HG03097 (cell line): Measurements from ENCODE around the gene C12orf50.
A peak's percentile ranks its signal among the peaks of the same experiment; 100 is the strongest.
"Not testable (repeated sequence)": the region's sequence is repeated elsewhere in the genome, so short reads cannot be mapped to it uniquely, and the experiment has no call there.

Experiments used
- ATAC-seq: cut with Tn5 transposase; IDR thresholded peaks from one replicate; pipeline ENCODE4 v1.9.1; 2021; ENCODE audit not compliant: unreplicated experiment, low FRiP score

C12orf50 gene

DNA sequence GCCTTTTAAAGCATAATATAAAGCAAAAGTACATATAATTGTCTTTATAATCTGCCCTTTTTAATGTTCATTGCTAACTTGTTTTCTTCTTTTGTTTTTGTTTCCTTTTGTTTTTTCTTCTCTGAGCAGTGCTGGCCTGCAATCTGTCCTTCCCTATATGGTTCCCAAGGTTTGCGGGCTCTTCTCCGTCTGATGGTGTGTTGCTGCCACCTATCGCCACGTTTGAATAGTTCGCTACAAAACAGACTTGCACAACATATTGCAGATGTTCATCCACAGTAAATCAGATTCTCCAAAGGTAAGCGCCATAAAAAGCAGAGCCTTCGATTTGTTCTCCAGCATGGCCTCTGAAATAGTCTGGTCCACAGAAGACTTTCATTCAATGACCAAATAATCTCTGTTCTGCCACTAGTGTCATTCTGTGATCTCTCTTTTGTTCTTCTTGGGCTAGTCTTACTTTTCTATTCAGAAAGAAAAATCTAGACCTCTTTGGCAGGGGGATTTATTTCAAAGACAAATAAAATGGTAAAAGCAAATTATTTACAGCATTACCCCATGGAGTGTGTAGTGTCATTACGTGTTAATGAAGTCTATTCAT, 33.5 kb downstream of the C12orf50 start:
- ATAC-seq, result peak; percentile 86

DNA sequence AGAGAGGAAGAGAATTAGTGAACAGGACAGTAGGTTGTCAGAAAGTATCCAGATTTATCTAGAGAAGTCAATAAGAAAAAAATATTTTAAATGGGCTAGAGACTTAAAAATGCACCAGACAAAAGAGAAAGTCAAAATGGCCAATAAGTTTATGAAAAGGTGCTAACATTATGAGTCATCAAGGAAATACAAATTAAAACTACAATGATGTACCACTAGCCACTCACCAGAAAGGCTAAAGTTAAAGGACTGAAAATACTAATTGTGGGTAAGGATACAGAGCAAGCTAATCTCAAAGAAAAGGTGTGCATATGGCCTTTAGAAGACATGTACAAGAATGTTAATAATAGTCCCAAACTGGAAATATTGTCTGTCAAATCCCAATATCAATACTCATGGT, 37.7 kb downstream of the C12orf50 start:
- no peak for ATAC-seq

DNA sequence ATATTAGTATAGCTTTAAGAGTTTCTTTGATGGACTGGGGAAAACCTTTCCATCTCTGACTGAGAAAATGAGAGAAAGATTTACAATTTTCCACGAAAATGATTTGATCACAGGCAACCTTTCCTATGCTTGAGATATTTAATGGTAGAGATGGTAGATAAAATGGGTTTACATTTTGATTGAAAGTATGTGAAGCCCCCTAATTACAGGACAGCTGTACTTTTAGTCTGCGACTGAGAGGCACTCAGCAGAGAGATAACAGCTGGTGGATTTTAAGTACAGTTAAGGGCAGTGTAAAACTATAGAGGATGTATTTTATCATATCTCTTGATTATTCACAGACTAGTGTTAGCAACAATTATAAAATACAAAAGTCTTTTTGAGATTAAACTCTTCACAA, 40.7 kb downstream of the C12orf50 start:
- no peak for ATAC-seq

DNA sequence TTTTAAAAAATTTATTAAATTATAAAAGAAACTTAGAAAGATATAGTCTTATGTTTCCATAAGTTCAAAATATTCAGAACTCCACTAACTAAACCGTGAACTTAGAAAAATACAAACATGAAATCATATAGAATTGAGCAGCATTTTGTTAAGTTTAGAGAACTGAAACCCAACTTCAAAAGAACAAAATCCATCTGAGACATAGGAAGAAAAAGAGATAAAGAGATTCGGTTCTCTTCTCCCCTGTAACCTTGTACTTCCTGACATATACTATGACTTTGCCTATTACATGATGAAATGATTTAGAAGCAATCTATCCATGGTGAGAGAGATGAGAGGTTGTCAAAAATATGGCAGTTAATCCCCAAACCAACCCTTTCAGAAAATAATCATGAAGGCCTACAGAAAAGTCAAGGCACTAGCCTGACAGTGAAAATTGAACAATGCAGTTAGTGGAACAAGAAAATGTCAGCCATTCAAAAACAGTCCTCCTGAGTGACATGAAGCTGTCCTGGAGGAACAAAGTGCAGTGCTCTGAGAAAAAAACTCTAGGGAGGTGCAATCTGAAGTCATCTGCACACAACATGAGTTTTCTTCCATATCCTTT, 44.0 kb downstream of the C12orf50 start:
- ATAC-seq, result no peak

DNA sequence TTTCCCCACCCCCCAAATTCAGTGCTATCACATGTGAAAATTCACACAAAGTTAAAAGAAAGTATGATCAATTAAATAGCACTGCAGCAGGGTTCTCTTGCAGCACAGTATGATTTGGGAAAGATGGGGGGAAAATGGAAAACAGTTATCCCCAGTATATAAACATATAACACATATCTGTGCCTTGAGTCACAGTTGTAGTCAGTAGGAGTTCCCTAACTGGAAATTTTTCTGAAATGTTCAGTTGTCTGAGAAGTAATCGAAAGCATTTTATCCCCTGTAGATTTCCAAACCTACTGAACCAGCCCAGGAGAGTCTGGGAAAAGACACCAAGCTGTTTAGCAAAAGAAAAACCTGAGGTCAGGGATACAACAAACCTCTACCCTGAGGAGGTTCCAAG, 47.0 kb downstream of the C12orf50 start:
- no peak for ATAC-seq

DNA sequence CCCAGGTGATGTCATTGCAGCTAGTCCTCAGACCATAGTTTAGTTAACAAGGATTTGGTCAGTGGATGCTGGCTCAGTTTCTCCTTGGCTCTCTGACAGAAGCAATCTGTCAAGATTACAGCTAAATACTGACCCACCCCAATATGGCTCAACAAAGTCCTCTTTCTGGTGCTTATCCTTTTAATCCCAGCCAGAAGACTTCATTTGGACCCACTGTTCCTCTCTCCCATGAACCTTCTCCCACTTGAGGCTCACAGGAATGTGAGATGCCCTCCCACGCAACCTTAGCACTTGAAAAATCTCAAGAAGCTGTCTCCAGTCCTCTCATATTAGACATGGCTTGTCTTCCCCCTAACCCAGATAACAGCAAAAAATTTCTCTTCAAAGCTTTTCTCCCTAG, 47.7 kb downstream of the C12orf50 start:
- ATAC-seq, result no peak

DNA sequence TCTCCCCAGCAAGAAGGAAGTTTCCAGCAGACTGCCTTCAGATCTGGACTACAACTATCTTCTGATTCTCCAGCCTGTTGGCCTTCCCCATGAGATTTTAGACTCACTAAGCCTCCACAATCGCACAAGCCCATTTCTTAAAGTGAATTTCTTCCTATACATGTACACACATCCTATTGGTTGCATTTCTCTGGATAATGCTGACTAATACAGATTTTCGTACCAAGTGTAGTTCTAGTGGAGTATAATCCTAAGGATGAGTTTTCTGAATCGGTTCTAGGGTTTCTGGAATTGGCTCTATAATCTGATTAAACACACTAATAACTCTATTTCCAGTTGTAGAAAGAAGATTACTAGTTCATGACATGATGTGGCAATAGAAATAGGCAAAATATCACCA, 53.3 kb downstream of the C12orf50 start:
- ATAC-seq, result no peak

DNA sequence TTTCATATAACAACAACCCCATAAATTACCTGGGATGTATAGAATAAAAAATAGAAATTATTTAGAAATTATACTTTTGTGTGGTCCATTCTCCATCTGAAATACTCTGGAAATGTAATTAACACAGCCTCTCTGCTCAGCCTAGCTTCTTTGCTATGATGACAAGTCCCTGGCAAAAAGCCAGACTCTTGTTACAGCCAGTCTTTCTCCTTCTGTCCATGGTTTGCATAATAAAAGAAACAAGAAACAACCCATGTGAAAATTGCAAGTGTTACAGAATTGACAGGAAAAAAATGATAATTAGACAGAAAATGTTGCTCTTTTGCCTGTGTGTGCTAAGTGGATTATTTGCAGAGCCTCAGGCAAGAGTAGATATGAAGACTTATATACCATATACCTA, 61.3 kb downstream of the C12orf50 start:
- no peak for ATAC-seq

DNA sequence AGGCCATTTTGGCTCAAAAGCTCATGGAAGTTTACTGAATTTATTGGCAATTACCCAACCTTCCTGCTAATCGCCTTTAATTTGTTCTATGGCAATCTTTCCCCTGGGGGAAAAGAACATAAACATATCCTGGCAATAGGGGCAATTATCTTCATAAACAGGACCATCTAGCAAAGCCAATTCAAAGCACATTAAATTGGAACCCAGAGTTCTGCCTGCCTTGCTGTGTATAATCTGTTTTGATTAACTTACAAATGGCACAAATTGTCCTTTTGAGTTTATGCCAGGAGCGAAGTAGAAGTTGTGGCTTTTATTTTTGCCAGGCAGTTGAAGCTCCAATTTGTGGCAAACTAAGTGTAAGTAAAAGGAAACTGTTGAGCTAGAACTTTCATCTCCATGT, 68.6 kb downstream of the C12orf50 start:
- ATAC-seq, result no peak

DNA sequence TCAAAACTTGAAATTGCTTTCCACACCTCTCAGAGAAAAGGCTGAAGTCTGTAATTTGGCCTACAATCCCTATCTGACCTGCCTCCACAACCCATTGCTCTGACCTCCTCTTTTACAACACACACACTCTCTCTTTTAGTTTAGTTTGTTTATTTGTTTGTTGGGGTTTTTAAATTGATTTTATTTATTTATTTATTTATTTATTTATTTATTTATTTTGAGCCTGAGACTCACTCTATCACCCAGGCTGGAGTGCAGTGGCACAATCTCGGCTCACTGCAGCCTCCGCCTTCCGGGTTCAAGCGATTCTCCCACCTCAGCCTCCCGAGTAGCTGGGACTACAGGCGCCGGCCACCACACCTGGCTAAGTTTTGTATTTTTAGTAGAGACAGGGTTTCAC, 75.2 kb downstream of the C12orf50 start:
- not testable (repeated sequence) for ATAC-seq

DNA sequence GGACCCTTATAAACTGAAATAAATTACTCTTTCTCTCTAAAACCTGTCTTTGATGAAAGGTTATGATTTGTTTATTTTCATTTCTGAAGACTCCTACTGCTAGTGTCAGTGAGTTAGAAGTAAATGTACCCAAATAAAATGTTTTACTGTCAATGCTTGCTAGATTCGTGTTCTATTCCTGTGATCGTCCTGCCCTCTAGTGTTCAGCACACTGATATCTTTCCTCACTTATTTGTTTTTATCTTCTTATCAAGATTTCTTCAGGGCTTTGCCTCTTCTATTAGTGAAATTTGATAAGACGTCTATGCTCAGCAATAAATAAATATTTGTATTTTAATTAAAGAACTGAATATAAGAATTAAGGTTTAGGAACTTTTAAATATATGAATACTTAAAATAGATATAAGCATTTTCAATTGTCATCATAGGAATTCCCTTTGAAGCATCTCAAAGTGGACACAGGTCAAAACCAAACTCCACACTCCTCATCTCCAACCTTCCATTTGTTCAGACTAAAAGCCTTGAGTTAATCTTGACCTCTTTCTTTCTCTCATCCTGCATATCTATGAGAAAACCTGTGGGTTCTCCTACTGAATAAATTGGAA, 75.8 kb downstream of the C12orf50 start:
- ATAC-seq, result no peak

DNA sequence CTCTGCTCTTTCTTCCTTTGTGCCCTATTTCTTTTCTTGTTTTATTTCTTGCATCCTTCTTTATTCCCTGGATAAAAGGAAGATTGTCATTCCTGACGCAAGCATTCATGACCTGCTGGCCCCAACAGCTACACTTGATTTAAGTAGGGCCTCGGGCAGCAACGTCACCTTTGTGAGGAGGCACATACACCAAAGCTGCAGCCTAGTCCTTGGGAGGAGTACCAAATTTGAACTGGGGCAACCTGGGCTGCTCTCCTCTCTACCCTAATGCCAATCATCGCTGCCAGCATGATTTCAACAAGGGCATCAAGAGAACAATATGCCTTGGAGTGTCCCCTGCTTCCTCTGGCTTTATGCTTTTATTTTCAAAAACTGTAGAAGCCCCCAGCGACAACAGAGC, 76.4 kb downstream of the C12orf50 start:
- no peak for ATAC-seq

DNA sequence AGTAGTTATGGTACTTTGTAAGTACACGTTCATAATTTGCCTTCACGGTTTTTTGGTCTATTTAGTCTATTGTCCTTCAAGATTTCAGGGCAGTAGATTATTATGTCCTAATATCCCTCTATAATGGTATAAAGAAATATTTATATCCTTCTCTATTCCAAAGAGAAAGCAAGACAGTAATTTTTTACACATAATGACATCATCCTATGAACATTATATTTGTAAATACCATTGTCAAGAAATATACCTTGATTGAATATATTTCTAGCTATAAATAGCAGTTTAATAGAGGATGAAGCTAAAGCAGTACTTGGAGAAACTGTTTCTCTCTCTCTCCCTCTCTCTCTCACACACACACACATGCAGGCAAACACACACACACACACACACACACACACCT, 77.0 kb downstream of the C12orf50 start:
- no peak for ATAC-seq

DNA sequence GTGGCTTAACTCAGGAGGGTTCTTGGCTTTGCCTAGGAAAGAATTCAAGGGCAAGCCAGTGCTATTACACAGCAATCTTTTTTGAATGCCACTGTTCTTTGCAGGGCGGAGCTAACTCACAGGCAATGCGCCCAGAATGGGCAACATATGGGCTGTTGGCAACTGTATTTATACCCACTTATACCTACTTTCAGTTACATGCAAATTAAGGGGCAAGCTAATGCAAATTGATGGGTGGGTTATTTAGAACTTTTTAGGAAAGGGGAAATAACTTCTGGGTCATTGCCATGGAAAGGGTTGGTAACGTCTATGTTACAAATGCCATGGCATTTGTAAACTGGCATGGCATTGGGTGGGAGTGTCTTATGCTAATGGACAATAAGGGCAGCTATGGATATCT, 85.4 kb downstream of the C12orf50 start:
- no peak for ATAC-seq

DNA sequence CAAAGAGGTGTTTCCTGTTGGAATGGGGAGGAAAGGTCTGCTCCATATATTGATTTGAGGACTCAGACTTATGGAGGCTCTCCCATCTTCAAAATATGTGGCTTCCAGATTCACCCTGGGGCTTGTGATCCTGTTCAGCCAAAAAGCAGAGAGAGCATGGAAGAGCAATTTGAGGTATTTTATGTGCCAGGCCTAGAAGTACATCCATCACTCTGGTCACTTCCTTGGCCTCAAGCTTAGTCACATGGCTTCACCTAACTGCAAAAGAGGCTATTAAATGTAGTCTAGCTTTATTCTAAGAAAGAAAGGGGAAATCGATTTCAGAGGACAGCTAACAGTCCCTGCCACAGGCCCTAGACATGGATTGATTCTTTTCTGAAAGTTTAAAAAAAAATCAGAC, 86.2 kb downstream of the C12orf50 start:
- no peak for ATAC-seq

DNA sequence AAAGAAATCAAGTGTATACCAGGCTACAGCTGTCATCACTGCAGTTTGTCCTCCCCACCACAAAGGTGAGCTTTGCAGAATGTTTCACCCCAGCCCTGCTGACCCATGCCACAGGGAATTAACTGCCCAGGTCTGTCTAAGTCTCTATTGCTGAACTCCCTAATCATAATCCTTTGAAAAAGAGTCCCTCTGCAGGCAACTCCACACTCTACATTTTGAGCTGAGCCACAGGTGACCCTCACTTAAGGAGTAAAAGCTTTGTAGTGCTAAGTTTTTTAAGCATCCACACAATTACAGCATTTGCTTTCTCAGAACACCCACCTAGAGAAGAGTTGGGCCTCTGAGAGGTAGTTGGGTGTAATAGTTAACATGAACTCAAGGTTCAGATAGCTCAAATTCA, 90.0 kb downstream of the C12orf50 start:
- ATAC-seq, result no peak

DNA sequence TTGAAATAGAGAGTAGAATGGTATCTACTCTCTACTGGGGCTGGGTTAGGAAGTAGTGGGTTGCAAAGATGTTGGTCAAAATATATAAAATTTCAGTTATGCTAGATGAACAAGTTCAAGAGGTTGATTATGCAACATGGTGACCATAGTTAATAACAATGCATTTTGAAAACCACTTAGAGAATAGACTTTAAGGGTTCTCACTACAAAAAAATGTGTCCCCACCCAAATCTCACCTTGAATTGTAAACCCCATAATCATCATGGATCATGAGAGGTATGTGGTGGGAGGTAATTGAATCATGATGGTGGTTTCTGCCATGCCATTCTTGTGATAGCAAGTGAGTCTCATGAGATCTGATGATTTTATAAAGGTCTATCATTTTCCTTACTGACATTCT, 94.0 kb downstream of the C12orf50 start:
- ATAC-seq, result no peak

DNA sequence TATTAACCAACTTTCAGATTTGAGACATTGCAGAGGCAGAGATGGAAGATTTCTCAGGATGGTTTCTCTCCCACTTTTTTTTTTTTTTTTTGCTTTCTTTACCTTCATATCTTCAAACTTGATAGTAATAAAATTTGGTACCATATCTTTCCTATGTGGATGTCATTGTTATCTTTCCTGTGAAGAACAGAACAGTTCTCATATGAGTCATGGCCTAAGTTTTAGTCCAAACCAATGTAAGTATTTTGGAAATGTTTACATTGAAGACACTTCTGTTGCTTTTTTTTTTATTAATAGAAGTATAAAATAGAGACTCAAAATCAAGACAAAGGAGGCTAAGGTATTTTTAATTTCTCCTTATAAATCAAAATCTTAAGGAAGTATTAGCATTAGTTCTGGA, 95.2 kb downstream of the C12orf50 start:
- ATAC-seq, result no peak

DNA sequence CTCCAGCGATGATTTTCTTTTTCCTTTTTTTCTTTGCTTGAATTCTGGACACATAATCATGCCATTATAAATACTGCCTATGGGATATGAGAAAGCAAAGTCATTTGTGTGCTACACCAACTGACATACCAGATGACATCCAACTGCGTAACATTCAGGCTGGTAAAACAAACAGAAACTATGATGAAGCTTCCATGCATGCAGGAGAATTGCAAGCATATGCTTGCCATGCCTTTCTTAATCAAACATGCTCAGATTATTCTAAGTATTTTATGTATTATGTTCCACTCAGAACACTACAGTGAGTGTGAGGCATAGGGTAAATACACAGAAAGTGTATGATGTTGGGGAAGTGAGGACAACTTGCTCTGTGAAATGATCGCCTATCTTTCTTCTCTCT, 97.4 kb downstream of the C12orf50 start:
- ATAC-seq, result no peak

DNA sequence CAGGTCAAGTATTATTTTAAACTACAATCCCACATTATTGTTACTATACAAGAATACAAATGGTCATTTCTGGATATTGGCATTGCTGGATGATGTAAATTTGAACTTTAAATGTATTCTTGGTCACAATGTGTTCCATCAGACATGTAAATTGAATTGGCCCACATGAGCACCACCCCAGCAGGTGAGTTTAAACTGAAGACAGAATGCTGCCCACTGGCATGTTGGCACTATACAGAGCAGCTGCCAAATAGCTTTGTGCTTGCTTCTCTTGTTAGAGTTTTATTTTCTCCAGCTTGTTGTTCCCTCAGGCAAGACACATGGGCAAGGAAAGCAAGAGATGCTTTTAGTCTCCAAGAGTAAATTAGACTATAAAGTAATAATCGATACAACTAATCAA, 98.6 kb downstream of the C12orf50 start:
- no peak for ATAC-seq
